NCI-H1930 (cell line): ENCODE measurements around the gene TTLL9.
A peak's percentile ranks its signal among the peaks of the same experiment; 100 is the strongest.

Experiments used
- DNase-seq, 2 experiments: peaks; one replicate each; lab custom pipeline; 2025; lab: John Stamatoyannopoulos, UW

TTLL9 gene

DNA sequence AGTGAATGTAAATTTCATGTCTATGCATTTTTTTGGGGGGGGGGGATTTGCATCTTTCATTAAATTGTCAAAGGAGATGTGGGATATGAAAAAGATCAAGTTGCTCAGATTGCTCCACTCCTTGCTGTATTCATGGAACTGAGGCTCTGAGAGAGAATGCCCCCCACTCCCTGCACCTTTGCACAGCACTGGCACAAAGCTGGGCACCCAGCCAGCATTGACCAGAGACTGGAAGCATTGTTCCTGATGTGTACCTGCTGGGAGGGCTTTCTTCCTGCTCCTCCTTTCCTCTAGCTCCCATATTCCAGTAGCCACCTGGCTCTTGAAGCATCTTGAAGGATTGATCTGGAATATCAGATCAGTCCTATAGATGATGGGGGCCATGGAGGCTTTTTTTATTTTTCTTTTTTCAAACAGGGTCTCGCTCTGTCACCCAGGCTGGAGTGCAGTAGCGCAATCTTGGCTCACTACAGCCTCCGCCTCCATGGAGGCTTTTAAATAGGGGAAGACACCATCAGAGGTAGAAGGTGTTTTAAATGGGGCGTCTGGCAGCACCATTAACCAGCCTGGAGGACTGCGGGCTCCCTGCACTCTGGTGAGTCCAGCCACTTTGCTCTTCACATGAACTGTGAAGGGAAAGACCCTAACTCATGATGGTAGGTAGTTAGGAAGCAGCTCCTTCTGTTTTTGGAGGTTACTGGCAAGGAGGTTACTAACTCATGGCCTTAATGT lies 11.0 kb upstream of the TTLL9 start:
- DNase-seq = no peak

DNA sequence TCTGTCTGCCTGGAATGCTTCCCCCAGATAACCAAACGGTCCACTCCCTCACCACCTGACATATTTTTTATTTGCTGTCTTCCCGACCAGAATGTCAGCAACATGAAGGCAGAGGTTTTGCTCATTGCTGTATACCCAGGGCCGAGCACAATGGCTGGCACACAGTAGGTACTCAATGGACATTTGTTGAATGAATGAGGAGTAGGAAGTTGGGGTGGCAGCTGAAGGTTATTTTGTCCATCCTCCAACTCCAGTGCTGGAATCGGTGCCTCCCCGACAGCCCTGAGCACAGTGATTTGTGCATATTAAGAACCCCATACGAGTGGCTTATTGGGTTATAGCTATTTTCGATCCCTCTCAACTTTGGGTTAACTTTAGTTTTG lies 10.4 kb upstream of the TTLL9 start:
- DNase-seq = no peak

DNA sequence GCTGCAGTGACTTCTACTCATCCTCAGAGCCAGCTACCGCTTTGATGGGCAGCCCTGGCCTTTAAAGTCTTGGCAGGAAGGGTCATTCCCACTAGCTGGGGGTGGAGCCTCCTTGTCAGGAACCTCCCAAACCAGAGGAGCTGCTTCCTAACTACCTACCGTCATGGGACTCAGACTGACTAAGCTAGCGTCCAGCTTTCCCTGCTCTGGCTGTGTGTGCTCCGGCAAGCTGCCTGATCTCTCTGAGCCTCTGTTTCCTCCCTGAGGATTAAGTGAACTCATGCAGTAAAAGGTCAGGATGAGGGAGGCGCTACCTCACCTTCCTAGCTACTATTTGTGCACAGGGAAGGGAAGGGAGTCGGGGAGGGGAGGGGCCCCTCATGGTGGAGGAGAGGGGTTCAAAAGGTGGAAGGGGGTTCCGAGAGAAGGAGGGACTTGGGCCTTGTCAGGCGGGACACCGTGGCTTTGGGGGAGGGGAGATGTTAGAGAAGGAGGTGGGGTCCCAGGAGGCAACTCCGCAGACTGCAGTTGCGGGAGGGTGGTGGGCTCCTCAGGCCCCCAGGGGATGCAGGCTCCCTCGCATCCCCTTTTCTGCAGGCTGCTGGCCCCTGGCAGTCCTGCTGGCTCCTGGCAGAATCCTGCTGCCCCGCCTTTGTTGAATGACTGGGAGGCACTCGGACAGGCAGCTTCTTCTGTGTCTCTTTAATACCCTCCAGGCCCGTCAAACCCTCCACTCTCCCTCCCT lies 9.9 kb upstream of the TTLL9 start:
- no peak for DNase-seq

DNA sequence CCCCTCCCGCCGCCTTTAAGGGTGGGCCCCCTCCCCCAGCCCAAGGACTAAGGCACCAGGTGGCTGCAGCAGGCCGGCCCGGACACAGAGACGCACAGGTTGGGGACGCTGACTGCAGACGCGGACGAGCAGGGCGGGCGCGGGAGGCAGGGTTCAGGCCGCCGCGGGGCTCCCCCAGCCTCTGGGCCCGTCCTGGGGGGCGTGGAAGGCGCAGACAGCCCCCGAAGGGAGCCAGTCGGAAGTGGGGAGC lies 9.4 kb upstream of the TTLL9 start:
- DNase-seq = no peak

DNA sequence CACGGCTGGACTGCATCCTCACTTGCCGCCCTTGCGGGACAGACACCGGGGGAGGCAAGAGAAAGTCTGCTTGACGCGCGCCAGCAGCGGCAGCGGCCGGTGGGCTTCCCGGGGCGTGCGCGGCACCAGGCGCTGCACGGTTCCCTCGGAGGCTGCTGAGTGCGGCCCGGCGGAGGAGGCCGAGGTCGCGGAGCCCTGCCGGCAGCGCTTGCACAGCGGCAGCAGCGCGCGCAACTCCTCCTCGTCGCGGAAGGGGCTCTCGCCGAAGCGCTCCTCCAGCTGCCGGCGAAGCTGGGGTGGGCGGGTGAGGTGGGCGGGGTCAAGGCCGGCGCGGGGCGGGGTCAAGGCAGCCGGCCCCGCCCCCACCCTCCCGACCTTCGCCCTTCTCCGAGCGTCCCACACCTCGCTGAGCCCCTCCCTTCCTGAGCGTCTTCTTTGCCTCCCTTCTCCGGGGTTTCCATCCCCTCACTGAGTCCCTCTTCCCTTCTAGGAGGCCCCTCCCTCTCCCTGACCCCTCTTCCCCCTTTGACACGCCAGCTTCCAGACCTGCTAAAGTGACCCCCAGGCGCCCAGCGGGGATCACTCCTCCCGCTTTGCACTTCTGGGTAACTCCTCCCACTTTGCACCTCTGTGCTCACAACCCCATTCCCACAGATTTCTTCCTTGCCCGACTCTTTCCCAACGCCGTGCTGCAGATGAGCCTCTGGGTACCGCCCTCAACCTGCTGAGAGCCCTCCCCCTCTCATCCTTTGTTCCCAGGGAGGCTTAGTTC lies 8.9 kb upstream of the TTLL9 start:
- DNase-seq = peak; percentile 81 to 82

DNA sequence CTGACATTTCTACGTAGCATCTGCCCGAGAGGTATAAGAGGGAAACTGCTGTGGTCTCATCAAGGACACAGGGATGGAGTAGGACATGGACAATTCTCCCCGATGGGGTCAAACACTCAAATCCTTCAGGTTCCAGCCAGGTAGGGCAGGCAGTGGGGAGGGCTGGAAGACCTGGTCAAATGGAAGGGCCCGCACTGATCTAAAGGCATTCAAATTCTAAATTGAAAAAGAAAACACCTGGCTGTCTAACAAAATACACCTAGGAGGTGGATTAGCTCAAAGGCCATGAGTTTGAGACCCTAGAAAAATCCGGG lies 8.3 kb upstream of the TTLL9 start:
- no peak for DNase-seq

DNA sequence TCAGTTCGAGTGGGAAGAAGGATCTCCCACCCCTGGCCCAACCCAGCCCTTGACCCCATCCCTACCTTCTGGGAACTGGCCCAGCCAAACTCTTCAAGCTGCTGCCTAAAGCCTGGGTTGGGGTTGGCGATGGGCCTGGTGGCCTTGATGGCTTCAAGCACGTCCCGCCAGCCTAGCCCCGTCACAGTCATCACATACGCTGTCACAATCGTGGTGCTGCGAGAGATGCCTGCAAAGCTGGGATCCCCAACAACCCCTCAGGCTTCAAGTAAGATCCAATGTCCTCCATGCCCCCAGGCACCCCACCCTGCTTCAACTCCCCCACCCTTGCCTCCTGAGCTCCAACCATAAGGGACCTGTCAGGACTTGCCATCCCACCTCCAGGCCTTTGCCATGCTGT lies 7.9 kb upstream of the TTLL9 start:
- DNase-seq = no peak

DNA sequence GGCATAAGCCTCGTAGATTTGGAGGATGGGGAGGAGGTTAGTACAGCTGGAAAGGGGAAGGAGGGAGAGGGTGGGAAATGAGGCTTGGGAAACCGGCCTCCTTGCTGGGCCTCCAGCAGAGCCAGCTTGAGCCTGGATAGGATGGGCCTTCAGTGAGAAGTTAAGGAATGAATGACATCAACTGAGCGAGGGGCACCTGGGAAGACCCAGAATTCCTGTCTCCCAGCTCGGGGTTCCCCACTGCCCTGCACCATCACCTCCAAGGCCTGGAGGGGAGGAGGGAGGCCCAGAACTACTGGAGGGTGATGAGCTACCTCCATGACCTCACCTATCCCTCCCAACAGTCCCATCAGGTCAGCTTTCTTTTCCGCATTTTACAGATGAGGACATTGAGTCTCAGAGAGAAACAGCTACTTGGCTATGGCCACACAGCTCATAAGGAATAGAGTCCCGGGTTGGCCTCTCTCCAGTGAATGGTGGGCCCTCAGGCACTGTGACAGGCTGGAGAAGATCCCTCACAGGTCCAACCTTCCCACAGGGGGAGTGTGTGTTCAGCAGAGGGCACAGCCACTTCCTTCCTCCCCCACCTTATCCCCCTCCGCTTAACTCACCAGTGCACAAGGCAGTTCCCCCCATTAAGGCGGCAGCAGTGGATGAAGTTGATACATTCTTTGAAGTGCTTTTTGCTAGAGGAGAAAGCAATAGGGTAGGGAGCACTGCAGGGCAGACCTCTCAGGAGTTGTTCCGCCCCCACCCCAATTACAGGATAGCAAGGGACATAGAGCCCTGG lies 6.9 kb upstream of the TTLL9 start:
- no peak for DNase-seq

DNA sequence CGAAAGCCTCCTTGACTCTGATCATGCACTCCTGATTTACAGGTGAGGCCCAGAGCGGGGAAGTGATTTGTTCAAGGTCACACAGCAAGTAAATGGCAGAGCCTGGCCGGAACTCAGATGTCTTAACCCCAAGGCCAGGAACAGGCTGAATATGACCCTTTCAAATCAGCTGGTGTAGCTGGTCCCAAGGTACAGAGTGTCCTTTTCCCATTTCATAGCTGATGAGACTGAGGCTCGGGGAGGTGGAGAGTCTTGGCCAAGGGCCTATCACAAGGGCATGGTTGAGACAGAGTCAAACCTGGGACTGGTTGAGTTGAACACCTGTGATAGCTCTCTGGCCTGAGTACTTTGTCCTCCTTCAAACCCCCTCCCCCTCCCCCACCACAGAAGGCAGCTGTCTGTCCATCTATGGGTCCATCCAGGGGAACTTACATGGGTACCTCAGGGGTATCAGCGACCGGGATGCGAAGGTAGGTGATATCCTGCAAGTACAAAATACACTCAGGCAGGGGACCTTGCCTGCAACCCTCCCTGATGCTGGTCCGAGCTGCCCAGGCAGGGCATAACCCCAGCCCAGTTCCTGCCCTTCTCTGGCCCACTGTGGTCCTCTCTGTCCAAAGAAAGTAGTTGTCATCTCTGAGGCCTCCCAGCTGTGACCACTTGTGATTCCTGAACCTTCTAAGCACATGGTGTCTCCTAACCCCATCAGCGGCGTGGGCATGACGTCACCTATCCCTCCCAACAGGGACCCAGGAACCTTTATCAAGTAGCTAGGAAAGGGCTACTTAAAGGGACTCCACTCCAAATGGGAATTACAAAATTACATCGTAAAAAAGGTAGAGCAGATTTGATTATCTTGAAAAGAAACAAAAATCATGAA lies 5.7 kb upstream of the TTLL9 start:
- no peak for DNase-seq

DNA sequence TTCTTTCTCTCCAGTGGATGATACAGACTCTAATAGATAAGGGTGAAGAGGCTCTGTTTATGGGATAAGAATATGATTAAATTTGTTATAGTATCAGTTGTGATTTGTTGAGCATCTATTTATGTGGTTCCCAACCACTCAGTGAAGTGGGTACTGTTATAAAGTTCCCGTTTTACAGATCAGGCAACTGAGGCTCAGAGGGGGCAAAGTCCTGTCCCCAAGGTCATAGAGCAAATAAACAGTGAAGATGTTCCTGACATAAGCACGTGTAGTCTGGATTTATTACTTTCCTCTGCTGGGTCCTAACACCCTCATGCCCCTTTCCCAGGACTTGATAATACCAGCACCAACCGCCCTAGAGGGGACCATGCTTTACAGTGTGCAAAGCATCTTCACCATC lies 4.2 kb upstream of the TTLL9 start:
- DNase-seq = no peak

DNA sequence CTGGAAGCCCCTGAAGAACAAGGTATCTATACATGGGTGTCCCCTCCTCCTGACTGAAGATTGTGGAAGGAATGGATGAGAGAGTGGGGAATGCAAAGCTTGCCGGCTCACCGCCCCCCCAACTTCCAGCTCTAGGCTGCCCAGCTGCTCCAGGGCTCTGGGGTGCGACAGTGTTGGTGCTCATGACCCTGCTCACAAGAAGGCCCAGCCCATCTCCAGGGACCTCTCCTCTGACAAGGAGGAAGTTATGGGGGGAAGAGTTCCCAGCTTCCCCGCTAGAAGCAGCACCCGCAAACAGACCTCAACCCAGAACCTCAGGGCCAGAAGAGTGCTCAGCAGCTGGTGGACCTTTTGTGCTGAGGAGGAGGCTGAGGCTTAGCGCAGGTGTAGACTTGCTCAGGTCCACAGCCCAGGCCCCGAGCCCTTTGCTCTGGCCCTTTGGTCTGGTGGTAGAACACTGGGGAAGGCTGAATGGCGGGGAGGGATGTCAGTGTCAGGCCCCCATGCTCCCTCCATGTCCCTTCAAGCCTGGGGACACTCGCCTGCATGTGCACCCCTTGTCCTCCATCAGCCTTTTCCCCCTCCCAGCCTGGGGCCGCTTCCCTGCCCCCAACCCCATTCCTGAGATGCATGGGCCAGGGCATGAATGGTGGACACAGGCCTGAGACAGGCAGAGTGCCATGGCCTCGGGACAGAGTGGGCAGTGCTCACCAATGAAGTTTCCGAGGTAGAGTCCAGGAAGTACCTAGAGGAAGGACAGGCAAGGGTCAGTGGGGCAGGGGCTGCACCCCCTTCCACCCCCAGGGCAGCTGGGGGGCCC lies 1.4 kb upstream of the TTLL9 start:
- no peak for DNase-seq

DNA sequence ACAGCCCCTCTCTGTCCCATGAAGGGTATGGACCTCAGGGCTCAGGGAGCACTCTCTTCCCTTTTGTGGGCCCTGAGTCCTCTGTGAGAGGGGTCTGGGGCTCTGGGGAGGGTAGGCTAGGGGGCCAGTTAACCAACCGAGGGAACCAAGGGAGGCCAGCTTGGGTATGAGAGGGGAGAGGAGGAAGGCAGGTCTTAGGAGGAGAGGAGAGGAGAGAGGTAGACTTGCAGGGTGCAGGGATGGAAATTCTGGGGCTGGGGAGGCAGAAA lies 827 bp upstream of the TTLL9 start:
- no peak for DNase-seq

DNA sequence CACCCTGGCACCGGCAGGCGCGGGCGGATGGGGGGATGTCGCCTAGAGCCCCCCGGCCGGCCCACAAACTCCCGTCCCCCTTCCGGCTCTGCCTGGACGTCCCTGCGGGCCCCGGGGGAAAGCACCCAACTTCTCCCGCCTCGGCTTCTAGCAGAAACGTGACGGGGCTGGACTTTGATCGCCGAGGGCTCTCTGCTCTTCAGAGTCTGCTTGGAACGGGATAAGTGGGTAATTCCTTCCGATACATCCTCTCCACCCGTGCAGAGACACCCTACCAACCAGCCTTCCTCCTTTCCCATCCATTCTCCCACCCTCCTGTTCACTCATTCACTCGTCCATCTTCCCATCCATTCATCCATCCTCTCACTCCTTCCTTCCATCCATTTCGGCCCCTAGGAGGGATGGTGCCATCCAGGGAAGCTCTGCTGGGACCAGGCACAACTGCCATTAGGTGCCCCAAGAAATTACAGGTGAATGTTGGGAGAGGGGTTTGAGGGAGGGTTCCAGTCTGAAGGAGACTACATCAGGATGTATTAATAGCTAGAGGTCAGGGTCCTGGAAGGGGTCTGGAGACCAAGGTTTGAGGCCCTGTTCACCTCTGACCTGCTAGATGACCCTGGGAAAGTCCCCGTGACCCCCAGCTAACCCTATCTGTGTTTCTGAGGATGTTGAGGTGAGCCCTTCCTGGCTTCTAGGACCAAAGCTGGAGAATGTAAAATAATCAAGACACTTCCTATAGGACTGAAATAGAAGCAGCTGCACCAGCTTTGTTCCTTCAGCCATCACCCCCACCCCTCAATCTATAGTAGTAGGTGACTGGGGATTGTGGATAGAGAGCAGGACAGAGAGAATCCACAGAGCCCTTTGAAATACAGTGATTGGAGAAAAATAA lies 538 bp downstream of the TTLL9 start:
- DNase-seq = no peak

DNA sequence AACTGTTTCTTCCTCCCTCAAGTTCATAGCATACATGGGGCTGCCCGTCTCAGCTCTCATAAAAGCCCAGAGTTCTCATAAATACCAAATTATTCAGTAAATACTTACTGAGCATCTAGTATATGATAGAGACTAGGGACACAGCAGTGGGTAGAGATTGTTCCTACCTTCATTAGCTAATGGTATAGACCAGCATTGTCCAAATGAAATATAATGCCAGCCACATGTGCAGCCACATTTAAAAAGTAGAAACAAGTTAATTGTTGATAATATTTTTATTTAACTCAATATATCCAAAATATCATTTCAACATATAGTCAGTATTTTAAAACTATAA lies 1.2 kb downstream of the TTLL9 start:
- no peak for DNase-seq

DNA sequence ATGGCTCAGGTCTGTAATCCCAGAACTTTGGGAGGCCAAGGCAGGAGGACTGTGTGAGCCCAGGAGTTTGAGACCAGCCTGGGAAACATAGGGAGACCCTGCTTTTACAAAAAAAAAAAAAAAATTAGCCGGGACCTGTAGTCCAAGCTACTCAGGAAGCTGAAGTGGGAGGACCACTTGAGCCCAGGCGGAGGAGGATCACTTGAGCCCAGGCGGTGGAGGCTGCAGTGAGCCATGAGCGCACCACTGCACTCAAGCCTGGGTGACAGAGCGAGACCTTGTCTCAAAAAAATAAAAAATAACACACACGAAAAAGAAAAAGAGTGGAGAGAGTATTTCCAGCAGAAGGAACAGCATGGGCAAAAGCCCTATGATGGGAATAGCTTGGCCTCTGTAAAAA lies 2.0 kb downstream of the TTLL9 start:
- no peak for DNase-seq

DNA sequence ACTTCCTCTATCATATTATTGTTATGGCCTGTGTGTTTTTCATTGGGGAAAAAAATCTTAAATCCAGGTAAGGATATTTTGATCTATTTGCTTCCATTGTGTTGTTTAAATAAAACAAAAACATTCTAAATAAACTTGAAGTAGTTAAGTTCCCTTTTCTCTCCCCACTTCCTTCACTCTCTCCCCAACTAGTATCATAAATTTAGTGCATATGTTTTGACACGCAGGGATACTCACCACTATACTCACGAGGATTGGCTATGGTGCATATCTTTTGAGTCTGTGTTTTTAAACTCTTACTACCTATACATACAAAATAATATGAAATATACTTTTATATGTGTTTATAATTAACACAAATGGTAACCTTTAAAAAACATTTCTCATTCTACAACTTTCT lies 5.2 kb downstream of the TTLL9 start:
- DNase-seq = no peak

DNA sequence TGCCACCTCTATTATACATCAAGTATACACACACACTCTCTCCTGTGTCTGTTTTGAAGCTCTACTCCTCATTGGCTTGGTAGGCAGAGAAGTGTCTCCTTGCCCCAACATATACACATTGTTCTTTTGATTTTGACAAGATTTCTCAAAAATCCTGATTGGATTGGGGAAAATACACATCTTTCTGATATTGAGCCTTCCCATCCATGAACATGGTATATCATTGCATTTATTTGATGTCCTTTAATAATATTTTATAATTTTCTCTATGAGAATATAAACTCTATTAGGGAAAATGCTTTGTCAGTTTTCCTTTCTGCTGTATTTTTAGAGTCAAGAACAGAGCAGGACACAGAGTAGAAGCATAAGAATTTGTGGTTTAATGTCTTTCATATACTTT lies 7.2 kb downstream of the TTLL9 start:
- no peak for DNase-seq

DNA sequence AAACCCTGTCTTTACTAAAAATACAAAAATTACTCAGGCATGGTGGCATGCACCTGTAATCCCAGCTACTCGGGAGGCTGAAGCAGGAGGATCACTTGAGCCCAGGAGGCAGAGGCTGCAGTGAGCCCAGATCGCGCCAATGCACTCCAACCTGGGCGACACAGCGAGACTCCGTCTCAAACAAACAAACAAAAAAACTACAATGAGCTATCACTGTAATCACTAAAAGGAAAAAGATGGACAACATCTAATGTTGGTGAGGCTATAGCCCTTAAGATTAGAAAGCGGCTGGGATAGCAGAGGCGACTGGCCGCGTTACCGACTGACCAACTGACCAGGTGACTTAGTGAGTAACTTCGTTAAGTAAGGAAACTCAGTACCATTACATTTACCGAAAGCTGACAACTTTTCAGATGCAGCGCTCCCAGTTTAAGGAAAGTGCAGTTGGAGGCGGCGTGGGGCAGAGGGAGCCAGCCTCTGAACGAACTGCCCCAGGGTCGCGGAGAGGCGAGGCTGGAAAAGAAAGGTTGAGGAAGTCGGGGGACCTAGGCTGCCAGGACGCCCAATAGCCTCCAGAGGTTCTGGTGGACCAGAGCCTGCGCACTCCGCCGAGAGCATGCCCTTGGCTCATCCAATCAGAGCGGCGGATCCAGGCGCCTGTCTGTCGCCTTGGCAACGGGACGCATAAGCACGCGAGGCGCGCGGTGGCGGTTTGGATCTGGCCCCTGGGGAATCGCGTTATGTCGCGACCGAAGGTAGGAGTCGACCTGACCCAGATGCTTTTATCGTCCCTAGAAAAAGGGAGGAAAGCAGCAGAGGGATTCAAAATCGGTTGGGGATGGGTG lies 8.9 kb downstream of the TTLL9 start:
- peak; percentile 95 to 98 for DNase-seq

DNA sequence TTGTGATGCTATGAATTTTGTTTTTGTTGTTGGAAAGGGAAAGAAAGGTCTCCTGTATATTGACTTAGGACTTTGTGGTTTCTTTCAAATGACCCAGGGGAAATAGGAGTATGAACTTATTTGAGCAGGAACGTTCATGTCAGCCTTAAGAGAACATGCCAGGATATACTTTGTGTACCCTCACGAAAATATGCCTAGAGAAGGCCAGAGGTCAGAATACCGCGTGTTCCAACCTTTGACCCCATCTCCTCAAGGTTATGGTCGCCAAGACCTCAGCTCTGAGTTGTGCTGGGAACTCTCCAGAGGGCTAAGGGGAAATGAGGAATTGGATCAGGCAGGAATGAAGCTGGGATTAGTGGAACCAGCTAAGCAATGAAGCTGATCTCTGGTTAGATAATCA lies 11.5 kb downstream of the TTLL9 start:
- no peak for DNase-seq
